HG02678 (cell line): ENCODE data around the gene ENPP3.

ENCODE experiments used
- ATAC-seq: cut with Tn5 transposase; IDR thresholded peaks from one replicate; pipeline ENCODE4 v1.9.1; 2021; ENCODE audit warnings: mild to moderate bottlenecking, moderate library complexity; ENCODE audit not compliant: unreplicated experiment

ENPP3 gene

DNA sequence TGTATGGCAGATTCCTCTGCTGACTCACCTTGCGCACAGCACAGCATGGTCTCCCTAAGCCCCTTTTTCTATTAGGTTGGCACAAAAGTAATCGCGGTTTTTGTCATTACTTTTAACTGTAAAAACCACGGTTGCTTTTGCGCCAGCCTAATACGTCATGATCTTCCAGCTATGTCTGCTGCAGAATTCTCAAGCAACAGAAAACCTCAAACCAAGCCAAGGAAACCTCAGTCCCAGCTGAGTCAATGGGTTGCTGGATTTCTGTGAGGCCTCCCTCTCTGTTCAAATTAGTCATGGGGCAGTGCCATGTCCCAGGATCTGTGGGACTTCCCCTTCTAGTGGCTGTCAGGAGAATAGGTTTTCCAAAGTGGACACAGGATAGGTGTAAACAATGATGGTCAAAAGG is 155.0 kb downstream of the ENPP3 start:
- ATAC-seq: no peak

DNA sequence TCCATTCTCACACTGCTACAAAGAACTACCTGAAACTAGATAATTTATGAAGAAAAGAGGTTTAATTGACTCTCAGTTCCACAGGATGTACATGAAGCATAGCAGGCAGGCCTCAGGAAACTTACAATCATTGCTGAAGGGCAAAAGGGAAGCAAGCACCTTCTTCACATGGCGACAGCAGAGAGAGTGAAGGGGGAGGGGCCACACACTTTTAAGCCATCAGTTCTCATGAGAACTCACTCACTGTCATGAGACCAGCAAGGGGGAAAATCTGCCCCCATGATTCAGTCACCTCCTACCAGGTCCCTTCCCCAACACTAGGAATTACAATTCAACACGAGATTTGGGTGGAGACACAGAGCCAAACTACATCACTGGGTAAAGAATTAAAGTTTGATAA is 158.3 kb downstream of the ENPP3 start:
- no peak for ATAC-seq
